ENCODE data around the gene EPG5.

- TF ChIP-seq CTCF (IDR thresholded peaks at IDR 0.05): no peak
- TF ChIP-seq FOXM1 (IDR thresholded peaks at IDR 0.05; ENCODE audit: low read depth): no peak
- no peak for TF ChIP-seq RAD21 (IDR thresholded peaks at IDR 0.05; ENCODE audit: low read length)
Measured at GRCh38 chr18:45844938-45845337, 122.2 kb downstream of the EPG5 start.

Measured in SK-N-SH (cell line).